GF-D8 (cell line): ENCODE measurements around the gene TANC1.

Experiments used
- DNase-seq: peaks from one replicate; lab custom pipeline; 2025; lab: John Stamatoyannopoulos, UW

The TANC1 gene

GRCh38 chr2:159063677-159064076 lies 95.2 kb downstream of the TANC1 start:
- DNase-seq: no peak

DNA sequence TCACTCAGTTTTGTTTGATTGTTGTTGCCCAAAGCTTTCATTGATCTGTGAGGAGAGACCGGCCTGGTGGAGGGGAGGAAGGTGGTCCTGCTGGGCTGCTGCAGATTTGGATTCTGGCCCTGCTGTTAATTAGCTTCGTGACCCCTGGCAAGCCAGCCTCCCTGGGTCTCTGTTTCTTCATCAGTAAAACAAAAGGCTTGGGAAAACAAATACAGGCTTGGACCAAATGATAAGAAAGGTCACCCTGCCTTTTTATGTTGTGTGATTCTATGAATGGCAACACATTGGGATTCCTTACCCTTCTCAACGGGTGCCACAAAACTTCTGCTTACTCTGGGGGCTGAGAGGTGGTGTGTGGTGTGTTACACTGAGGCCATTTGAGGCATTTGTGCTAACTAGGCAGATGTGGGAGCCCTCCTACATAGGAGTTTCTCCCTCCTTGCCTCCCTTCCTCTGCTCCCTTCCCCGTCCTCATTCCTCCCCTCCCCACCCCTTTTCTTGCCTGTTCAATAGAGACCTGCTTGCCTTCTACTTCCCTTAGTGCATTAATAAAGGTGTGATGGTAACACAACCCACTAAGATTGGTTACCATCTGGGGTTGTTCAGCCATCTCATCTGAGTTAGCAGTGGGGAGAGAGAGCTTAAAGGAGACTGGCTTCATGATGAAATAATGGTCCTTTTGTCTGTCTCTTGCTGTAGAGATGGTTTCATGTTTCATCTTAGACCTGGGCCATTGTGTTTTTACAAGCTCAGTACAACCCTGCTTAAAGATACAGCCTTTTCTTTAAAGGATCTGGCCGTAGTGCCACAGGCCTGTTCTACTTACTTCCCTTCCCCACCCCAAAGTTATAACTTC lies 96.2 kb downstream of the TANC1 start:
- DNase-seq: no peak

DNA sequence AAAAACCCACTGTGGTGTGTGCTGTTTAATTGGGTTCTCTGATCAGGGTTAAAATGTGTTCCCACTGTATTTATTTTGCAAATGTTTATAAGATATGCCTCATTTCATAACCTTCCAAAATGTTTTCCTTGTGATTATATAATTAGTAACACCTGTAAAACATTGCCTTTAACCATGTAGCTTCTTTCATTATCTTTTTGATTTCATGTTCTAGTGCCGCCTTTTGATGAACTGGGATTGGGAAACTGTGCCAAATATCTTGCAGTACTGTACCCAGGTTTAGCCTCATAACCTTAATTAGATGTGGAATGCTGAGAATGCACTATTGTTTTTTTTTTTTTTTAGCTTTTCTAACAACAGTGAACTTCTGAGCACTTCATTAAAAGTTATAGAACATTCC lies 96.9 kb downstream of the TANC1 start:
- no peak for DNase-seq

DNA sequence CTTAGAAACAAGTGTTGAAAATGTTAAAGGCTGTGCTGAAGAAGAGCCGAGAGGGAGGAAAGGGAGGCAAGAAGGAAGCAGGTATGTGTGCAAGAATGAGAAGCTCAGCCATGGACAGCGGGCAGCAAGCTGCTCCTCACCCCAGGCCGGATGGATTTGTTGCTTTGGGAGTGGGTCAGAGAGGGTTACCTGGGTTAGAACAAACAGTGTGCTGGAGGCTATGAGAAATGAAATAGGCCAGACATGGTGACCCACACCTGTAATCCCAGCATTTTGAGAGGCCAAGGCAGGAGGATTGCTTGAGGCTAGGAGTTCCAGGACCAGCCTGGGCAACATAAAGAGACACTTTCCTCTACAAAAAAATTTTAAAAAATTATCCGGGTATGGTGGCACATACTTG lies 97.5 kb downstream of the TANC1 start:
- no peak for DNase-seq

- no peak for DNase-seq
Observed at GRCh38 chr2:159066541-159067156, 98.2 kb downstream of the TANC1 start.

- no peak for DNase-seq
Observed at GRCh38 chr2:159067971-159068370, 99.5 kb downstream of the TANC1 start.

DNA sequence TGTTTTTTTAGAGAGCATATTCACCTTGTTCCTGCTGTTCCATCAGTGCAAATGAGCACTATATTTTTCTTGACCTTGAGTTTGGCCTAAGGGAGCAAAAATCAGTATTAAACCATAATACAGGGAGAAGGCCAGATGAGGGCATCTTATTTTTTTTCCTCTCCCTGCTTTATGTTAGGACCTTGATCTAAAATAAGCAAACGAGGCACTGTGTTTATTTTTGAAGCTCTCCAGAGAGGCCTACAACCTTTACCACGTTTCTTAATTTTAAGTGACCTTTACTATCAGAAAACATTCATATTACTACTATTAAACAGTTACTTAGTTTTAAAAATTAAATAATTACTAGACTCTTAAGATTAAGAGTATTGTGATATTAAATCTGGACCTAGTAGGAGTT lies 100.8 kb downstream of the TANC1 start:
- no peak for DNase-seq

- no peak for DNase-seq
Observed at GRCh38 chr2:159070235-159070634, 101.8 kb downstream of the TANC1 start.

GRCh38 chr2:159071190-159071915 lies 102.9 kb downstream of the TANC1 start:
- no peak for DNase-seq

DNA sequence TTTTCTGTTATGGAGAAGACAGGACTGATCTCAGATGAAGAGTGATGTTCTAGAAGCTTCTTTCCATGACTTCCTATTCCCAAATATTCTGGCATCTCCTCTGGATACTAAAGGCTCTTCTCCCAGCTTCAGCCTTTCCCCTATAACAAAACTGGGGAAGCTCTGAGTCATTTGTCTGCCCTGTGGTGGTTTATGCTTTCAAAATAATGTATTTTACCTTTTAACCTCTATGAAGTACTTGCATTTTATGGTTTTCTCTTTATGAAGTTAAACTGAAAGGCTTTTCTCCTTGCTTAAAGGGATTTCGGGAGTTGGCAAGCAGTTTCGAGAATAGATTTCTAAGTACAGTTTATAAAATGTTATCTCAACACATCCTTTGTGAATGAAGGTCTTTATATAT lies 104.4 kb downstream of the TANC1 start:
- no peak for DNase-seq

GRCh38 chr2:159073256-159073655 lies 104.8 kb downstream of the TANC1 start:
- DNase-seq: no peak

DNA sequence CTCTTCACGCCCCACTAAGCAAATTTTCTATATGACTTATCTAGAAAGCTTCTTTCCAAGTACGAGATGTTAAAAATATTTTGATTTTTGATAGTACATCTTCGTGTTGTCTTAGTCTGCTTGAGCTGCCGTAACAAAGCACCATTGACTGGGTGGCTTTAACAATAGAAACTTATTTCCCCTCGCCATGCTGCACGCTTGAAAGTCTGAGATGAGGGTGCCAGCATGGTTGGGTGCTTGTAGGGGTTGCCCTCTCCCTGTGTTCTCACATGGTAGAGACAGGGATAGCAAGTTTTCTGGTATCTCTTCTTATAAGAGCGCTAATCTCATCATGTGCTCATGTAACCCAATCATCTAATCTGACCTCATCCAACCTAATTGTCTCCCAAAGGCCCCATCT lies 106.2 kb downstream of the TANC1 start:
- no peak for DNase-seq

DNA sequence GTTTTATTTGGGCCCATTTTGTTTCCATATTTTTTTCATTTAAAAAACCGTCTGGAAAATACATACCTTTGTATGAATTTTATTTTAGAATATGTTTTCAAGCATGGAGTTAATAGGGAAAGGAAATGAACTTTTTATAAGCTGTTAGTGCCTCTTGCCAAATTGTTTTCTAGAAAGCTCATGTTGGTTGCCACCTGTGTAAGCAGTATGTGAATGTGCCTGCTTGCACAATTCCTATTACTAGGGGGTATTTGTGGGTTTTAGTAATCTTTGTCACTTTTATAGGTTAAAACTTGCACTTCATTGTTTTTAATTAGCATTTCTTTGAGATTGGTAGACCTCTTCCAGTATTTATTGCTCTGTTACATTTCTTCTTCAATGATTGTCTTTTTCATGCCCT lies 107.3 kb downstream of the TANC1 start:
- DNase-seq: no peak

- DNase-seq: no peak
Observed at GRCh38 chr2:159076241-159076640, 107.8 kb downstream of the TANC1 start.

DNA sequence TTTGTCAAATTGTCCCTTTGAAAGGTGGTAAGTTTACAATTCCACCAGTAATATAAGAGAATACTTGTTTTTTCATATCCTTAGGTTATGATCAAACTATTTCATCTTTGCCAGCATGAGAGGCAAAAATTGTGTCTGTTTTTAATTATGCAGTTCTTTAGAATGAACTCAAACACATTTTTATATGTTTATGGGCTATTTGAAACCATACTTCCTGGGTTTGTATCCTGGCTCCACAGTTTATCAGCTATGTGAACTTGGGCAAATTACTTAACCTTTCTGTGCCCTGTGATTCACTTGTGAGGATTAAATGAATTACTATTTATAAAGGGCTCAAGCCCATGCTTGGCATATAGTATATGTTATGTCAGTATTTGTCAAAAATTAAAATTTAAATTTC lies 109.4 kb downstream of the TANC1 start:
- no peak for DNase-seq

DNA sequence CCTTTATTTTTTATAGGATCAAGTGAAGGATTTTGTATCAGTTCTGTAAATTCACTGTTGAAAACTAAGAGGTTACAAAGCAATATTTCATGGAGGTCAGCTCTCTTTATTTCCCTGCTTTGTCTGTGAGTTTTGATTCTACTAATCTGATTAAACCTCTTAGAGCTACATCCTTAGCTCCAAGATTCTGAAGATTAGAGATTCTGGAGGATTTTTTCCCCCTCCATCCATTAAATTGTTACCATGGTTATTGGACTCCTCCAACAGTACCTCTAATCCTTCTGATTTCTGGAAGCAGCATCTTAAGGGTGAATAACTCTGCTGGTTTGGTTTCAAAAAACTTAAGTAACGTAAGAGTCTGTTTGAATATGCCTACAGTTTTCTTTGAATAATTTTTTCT lies 110.0 kb downstream of the TANC1 start:
- DNase-seq: no peak

- DNase-seq: no peak
Observed at GRCh38 chr2:159080641-159081040, 112.2 kb downstream of the TANC1 start.

DNA sequence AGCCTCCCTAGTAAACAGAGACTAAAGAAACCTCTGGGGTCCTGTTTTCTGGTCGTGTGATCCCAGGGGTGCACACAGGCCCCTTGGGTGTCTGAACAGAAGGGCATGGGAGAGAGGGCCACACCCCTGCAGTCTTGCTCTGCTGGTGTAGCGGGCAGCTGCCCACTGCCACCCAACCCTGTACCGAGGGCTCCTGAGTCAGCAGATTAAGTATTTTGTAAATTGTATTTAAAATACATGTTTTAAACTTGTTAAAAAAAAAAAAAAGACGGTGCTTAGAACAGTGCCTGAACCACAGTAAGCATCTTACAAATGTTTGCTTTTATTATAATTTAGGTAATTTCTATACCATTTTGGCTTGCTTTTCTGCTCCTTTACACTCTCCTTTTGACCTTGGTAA lies 113.7 kb downstream of the TANC1 start:
- no peak for DNase-seq

DNA sequence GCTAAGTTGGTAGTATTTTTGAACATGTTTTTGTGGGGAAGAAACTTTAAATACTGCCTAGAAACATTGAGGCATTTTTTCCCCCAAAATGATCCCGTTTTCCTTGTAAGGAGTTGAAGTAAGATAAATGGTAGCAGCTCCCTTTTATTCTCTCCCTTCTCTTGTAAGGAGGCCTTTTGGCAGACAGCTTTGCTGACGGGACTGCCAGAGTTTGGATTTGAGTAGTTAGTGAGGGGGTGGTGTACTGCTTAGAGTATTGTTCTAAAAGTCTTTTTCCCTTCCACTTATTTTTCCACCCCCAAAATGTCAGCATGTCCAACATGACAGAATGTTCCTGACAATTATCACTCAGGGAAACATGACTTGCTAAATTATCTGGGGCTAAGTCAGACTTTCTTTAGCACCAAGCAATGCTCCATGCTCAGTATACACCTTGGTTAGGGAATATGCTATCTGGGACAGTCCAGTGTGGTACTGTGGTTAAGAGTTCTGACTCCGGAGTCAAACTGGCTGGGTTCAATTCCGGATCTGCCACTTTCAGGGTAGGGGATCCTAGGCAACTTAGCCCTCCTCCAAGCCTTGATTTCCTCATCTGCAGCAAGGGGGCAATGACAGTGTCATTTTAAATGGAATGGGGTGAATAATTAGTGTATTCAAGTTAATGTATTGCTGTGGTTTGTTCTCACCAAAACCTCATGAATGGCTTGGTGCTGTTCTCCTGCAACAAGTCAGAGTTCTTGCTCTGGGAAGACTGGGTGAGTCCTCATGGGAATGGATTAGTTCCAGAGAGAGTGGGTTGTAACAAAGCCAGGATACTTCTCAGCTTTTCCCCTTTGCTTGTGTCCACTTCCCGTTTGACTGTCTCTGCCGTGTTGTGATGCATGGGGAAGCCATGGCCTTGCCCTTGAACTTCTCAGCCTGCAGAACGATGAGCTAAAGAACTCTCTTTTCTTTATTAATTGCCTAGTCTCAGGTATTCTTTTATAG lies 116.2 kb downstream of the TANC1 start:
- no peak for DNase-seq

GRCh38 chr2:159086342-159086741 lies 117.9 kb downstream of the TANC1 start:
- no peak for DNase-seq

DNA sequence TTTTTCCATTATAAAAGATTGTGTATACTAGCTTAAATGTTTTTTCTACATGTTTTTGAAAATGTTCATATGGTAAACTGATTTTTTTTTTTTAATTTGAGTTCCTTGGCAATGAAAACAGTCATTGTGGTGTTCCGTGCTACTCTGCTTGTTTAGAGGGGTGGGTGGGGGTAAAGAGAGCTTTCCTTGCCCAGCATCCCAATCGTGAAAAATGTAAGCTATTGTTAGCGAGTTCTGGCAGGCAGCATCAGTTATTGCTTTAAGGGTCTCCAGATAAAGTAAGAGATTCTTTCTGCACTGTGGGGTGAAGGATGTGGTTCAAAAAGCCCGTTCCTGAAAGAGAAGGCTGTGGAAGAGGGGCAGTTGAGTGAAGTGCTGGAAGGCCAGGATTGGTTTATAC lies 118.4 kb downstream of the TANC1 start:
- no peak for DNase-seq

- no peak for DNase-seq
Observed at GRCh38 chr2:159088906-159089305, 120.5 kb downstream of the TANC1 start.
